WERI-Rb-1 (cell line): Measurements from ENCODE around the gene TCF7L1.
A peak's percentile ranks its signal among the peaks of the same experiment; 100 is the strongest.

Experiments
- DNase-seq: peaks from one replicate; pipeline ENCODE4 v3.0.0-alpha.2; 2020
- H3K27ac ChIP-seq: fragments of 250-450 bp; sonication (Bioruptor Pico); 2 replicates; pipeline ENCODE4 v1.5.1; 2020; ENCODE audit warnings: mild to moderate bottlenecking, moderate library complexity
- H3K27me3 ChIP-seq: fragments of 250-450 bp; sonication (Bioruptor Pico); 2 replicates; pipeline ENCODE4 v1.5.1; 2021; ENCODE audit warnings: mild to moderate bottlenecking, low read depth, moderate library complexity; ENCODE audit not compliant: insufficient read depth, severe bottlenecking
- H3K36me3 ChIP-seq: fragments of 250-450 bp; sonication (Bioruptor Pico); 2 replicates; pipeline ENCODE4 v1.5.1; 2020; ENCODE audit warnings: mild to moderate bottlenecking, moderate library complexity
- H3K4me3 ChIP-seq: 2 replicates; pipeline ENCODE4 v1.5.1; 2011; ENCODE audit warnings: low read depth, mild to moderate bottlenecking, control low read depth, low read length
- H3K9me3 ChIP-seq: fragments of 250-450 bp; sonication (Bioruptor Pico); 2 replicates; pipeline ENCODE4 v1.5.1; 2021; ENCODE audit warnings: mild to moderate bottlenecking, moderate library complexity; ENCODE audit not compliant: severe bottlenecking
- CTCF ChIP-seq: IDR thresholded peaks from 2 replicates; pipeline ENCODE4 v1.5.1; 2011; ENCODE audit warnings: low read depth, mild to moderate bottlenecking, control low read depth, inconsistent platforms, low read length

Gene TCF7L1

GRCh38 chr2:85133751-85134254 lies 611 bp downstream of the TCF7L1 start:
- no peaks in the 10 kb centered on the region for H3K36me3 ChIP-seq
- no peak for TF ChIP-seq CTCF
- DNase-seq: peak; percentile 35
- H3K27ac ChIP-seq: no peak overlapping the region
- no peaks in the 10 kb centered on the region for H3K27me3 ChIP-seq
- H3K9me3 ChIP-seq: no peaks in the 10 kb centered on the region
- peak overlapping the region; percentile 37 for H3K4me3 ChIP-seq

DNA sequence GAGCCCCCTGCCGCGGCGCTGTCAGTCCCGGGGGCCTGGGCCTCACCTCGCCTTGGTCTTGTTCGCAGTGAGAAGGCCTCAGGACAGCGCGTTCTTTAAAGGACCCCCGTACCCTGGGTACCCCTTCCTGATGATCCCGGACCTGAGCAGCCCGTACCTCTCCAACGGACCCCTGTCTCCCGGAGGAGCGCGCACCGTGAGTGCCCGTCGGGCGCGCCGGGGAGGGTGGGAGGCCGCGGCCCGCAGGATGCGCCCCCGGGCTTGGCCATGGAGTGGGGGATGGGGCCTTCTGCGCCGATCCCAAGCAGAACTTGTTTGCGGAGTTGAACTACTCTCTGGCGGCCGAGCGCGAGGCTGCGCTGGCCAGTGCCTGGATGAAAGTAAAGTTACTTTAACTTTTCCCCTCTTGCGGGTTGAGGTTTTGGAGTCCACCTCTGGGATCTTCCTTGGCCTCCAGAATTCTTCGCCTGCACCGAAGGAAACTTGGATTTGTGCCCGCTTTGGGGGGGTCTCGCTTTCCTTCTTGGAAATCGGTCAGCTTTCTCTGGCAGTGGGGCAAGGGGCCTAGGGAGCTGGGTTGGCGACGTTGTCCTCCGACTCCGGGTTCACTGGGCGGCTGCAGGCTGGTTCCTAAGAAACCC lies 1.2 kb downstream of the TCF7L1 start:
- no peaks in the 10 kb centered on the region for H3K9me3 ChIP-seq
- no peak overlapping the region for H3K4me3 ChIP-seq
- no peaks in the 10 kb centered on the region for H3K36me3 ChIP-seq
- TF ChIP-seq CTCF: no peak
- no peak overlapping the region for H3K27ac ChIP-seq
- DNase-seq: no peak
- no peaks in the 10 kb centered on the region for H3K27me3 ChIP-seq

- Histone ChIP-seq H3K4me3 (no peak overlapping the region), H3K36me3 (no peaks in the 10 kb centered on the region), H3K27ac (no peak overlapping the region), H3K27me3 (no peaks in the 10 kb centered on the region), H3K9me3 (no peaks in the 10 kb centered on the region)
- DNase-seq: no peak
- TF ChIP-seq CTCF: no peak
These were observed 1.9 kb downstream of the TCF7L1 start for GRCh38 chr2:85134896-85135659.

GRCh38 chr2:85135660-85135914 lies 2.4 kb downstream of the TCF7L1 start:
- Histone ChIP-seq H3K9me3 (no peaks in the 10 kb centered on the region), H3K4me3 (no peak overlapping the region), H3K27ac (no peak overlapping the region), H3K36me3 (no peaks in the 10 kb centered on the region), H3K27me3 (no peaks in the 10 kb centered on the region)
- DNase-seq: no peak
- no peak for TF ChIP-seq CTCF

DNA sequence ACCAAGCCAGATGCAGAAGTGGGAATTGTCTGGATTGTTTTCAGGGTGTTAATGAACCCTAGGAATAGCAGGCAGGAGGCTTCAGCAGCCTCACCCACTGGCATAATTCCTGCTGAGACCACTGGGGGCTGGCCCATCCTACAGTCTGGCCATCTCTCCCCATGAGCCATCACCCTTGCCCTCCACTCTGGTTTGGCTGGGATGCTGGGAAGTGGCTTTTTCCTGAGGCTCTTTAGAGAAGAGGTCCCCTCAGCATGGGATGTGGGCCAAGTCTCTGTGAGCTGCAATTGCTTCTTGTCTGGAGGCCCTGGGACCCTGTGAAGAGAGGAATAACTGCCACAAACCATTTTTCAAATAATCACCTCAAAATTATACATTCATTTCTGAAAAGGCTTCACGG lies 4.0 kb downstream of the TCF7L1 start:
- H3K4me3 ChIP-seq: no peak overlapping the region
- DNase-seq: no peak
- no peaks in the 10 kb centered on the region for H3K27me3 ChIP-seq
- TF ChIP-seq CTCF: 0 out of 2 replicates have a peak, but pooled peaks have one; percentile 3
- no peaks in the 10 kb centered on the region for H3K36me3 ChIP-seq
- no peaks in the 10 kb centered on the region for H3K9me3 ChIP-seq
- H3K27ac ChIP-seq: no peak overlapping the region
